Measurements from ENCODE around the gene GMDS. TPM values are rescaled to one million over a fixed set of nuclear protein-coding genes. Genes with fewer than 3 reads are reported as not detected.

GMDS gene
- total and polyA plus RNA-seq, 4 donors: 7.3 to 28.3 (median 16.1) TPM

DNA sequence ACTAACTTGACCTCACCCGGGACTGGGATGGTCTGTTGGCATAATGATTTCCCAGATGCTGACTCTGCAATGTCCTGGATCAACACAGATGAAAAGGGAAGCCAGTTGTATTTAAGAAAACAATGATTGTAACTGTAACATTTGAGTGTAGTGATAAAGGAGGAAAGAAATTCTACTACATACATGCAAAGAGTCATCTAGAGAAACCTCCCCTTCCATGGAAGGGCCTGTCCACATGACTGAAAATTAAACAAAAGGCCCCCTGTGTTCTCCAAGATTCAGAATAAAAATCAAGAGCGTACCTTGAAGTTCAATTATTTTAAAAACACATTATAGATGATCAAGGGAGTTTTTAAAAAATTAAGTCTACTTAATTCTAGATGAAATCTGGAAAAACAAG, 484.5 kb downstream of the GMDS start:
- Histone ChIP-seq H3K27me3 (ENCODE audit: control insufficient read depth in 3 of 3, insufficient read depth in 3 of 3, low read length in 2 of 3) (peaks cover 0 to 2% (median 0%) of the 10 kb centered on the region in 3 donors), H3K4me1 (ENCODE audit: control insufficient read depth in 5 of 5, insufficient read depth in 5 of 5, low read length in 5 of 5) (peaks cover 0 to 30% (median 3%) of the 10 kb centered on the region in 5 donors), H3K36me3 (ENCODE audit: control insufficient read depth in 4 of 4, insufficient read depth in 4 of 4, low read length in 4 of 4) (no peaks in the 10 kb centered on the region), H3K4me3 (no peak overlapping the region), H3K9me3 (ENCODE audit: control insufficient read depth in 4 of 4, insufficient read depth in 3 of 4, low read length in 3 of 4) (no peaks in the 10 kb centered on the region), H3K9ac (ENCODE audit: insufficient read depth in 1 of 2, low read length in 2 of 2) (no peak overlapping the region), H3K27ac (ENCODE audit: low read depth in 1 of 2, low read length in 1 of 2) (no peak overlapping the region)
- ATAC-seq (ENCODE audit: insufficient read depth, low FRiP score): no peak
- TF ChIP-seq, protein P1, sequence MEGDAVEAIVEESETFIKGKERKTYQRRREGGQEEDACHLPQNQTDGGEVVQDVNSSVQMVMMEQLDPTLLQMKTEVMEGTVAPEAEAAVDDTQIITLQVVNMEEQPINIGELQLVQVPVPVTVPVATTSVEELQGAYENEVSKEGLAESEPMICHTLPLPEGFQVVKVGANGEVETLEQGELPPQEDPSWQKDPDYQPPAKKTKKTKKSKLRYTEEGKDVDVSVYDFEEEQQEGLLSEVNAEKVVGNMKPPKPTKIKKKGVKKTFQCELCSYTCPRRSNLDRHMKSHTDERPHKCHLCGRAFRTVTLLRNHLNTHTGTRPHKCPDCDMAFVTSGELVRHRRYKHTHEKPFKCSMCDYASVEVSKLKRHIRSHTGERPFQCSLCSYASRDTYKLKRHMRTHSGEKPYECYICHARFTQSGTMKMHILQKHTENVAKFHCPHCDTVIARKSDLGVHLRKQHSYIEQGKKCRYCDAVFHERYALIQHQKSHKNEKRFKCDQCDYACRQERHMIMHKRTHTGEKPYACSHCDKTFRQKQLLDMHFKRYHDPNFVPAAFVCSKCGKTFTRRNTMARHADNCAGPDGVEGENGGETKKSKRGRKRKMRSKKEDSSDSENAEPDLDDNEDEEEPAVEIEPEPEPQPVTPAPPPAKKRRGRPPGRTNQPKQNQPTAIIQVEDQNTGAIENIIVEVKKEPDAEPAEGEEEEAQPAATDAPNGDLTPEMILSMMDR (IDR thresholded peaks at IDR 0.05; ENCODE audit: control extremely low read depth, extremely low read depth): no peak
- 84 to 88% methylated on average over 2 of the region's 2 CpGs for WGBS, 2 donors
- no peak for DNase-seq

DNA sequence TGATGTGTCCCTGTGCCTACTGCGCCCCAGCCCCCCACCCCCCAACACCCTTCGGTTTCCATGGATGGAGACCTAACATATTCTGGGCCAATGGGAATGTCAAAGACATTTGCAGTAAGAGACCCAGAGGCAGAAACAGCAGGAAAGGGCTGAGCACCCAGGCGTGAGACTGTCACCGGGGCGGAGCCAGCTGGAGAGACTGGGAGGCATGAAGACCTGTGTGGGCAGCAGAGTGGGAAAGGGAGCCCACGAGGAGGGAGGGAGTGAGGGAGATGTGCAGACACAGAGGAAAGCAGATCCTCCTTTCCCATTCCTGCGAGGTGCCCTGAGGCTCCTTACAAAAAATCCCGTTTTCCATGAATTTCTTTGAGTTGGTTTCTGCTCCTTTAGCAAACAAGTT, 485.5 kb downstream of the GMDS start:
- H3K4me3 ChIP-seq: no peak overlapping the region
- no peaks in the 10 kb centered on the region for H3K9me3 ChIP-seq (ENCODE audit: control insufficient read depth in 4 of 4, insufficient read depth in 3 of 4, low read length in 3 of 4)
- TF ChIP-seq, protein P1 (IDR thresholded peaks at IDR 0.05; ENCODE audit: control extremely low read depth, extremely low read depth): no peak
- WGBS, 2 donors: 93 to 98% methylated on average over 8 of the region's 8 CpGs
- H3K36me3 ChIP-seq (ENCODE audit: control insufficient read depth in 4 of 4, insufficient read depth in 4 of 4, low read length in 4 of 4): no peaks in the 10 kb centered on the region
- no peak overlapping the region for H3K9ac ChIP-seq (ENCODE audit: insufficient read depth in 1 of 2, low read length in 2 of 2)
- ATAC-seq (ENCODE audit: insufficient read depth, low FRiP score): no peak
- DNase-seq: no peak
- no peak overlapping the region for H3K27ac ChIP-seq (ENCODE audit: low read depth in 1 of 2, low read length in 1 of 2)
- peaks cover 0 to 22% (median 3%) of the 10 kb centered on the region in 5 donors for H3K4me1 ChIP-seq (ENCODE audit: control insufficient read depth in 5 of 5, insufficient read depth in 5 of 5, low read length in 5 of 5)
- H3K27me3 ChIP-seq (ENCODE audit: control insufficient read depth in 3 of 3, insufficient read depth in 3 of 3, low read length in 2 of 3): peaks cover 0 to 2% (median 0%) of the 10 kb centered on the region in 3 donors

DNA sequence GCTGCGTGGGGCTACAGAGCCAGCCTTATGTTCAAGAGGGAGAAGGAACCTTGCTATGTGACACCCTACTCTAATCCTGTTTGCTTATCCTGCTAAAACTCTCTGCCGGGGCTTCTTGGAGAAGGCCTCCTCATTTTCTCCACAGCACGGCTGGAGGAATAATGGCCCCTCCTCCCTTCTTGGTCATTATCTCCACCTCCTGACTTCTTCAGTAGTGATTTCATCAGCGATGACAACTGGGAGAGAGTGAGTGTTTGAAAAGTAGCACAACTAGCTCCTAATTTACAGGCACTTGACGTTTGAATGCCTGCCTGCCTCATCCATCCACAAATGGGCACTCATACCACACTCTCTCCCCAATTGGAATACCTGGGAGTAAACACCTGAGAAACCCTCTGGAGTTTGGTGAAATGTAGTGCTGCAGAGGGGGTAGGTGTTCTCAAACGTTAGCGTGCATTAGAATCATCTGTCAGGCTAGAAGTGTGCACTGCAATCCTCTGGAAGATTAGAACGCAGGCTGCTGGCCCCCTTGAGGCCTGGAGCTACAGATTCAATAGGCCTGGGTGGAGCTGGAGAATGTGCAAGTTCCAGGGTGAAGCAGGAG, 487.2 kb downstream of the GMDS start:
- WGBS, 2 donors: 72 to 80% methylated on average over 8 of the region's 8 CpGs
- H3K27ac ChIP-seq (ENCODE audit: low read depth in 1 of 2, low read length in 1 of 2): no peak overlapping the region
- H3K9ac ChIP-seq (ENCODE audit: insufficient read depth in 1 of 2, low read length in 2 of 2): no peak overlapping the region
- ATAC-seq (ENCODE audit: insufficient read depth, low FRiP score) (no peak), DNase-seq (no peak)
- H3K4me3 ChIP-seq: no peak overlapping the region
- peaks cover 0 to 14% (median 3%) of the 10 kb centered on the region in 5 donors for H3K4me1 ChIP-seq (ENCODE audit: control insufficient read depth in 5 of 5, insufficient read depth in 5 of 5, low read length in 5 of 5)
- peaks cover 0 to 2% (median 0%) of the 10 kb centered on the region in 3 donors for H3K27me3 ChIP-seq (ENCODE audit: control insufficient read depth in 3 of 3, insufficient read depth in 3 of 3, low read length in 2 of 3)
- H3K36me3 ChIP-seq (ENCODE audit: control insufficient read depth in 4 of 4, insufficient read depth in 4 of 4, low read length in 4 of 4): no peaks in the 10 kb centered on the region
- H3K9me3 ChIP-seq (ENCODE audit: control insufficient read depth in 4 of 4, insufficient read depth in 3 of 4, low read length in 3 of 4): no peaks in the 10 kb centered on the region
- TF ChIP-seq, protein P1 (IDR thresholded peaks at IDR 0.05; ENCODE audit: control extremely low read depth, extremely low read depth): no peak

DNA sequence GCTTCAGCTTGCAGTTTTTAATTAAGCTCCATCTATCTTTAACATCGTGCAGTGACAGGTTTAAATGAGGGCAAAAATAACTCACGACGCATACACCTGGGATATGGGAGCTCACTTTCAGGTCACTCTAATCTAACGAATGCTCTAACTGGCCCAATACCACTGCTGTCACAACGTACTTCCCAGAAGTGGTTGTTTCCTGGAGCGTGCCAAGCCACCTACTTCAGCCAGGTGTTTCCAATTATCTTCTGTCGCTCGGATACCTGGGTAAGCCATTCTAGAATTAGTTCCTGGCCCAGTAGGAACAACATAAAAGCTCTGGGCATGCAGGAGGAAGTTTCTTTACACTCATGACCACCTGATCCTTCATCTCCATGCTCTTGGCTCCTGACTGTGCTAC, 488.3 kb downstream of the GMDS start:
- DNase-seq: no peak
- no peak for ATAC-seq (ENCODE audit: insufficient read depth, low FRiP score)
- peaks cover 0 to 14% (median 2%) of the 10 kb centered on the region in 5 donors for H3K4me1 ChIP-seq (ENCODE audit: control insufficient read depth in 5 of 5, insufficient read depth in 5 of 5, low read length in 5 of 5)
- no peaks in the 10 kb centered on the region for H3K9me3 ChIP-seq (ENCODE audit: control insufficient read depth in 4 of 4, insufficient read depth in 3 of 4, low read length in 3 of 4)
- no peak overlapping the region for H3K9ac ChIP-seq (ENCODE audit: insufficient read depth in 1 of 2, low read length in 2 of 2)
- peaks cover 0 to 2% (median 0%) of the 10 kb centered on the region in 3 donors for H3K27me3 ChIP-seq (ENCODE audit: control insufficient read depth in 3 of 3, insufficient read depth in 3 of 3, low read length in 2 of 3)
- H3K27ac ChIP-seq (ENCODE audit: low read depth in 1 of 2, low read length in 1 of 2): no peak overlapping the region
- 57 to 79% methylated on average over 8 of the region's 8 CpGs for WGBS, 2 donors
- TF ChIP-seq, protein P1 (IDR thresholded peaks at IDR 0.05; ENCODE audit: control extremely low read depth, extremely low read depth): no peak
- no peaks in the 10 kb centered on the region for H3K36me3 ChIP-seq (ENCODE audit: control insufficient read depth in 4 of 4, insufficient read depth in 4 of 4, low read length in 4 of 4)
- no peak overlapping the region for H3K4me3 ChIP-seq

Data from lung (tissue), 12 donors.